HG03565 (cell line): Measurements from ENCODE around the gene AQP4.

Experiments
- ATAC-seq: cut with Tn5 transposase; IDR thresholded peaks from one replicate; pipeline ENCODE4 v1.9.1; 2021; ENCODE audit warnings: mild to moderate bottlenecking, moderate library complexity; ENCODE audit not compliant: unreplicated experiment

The AQP4 gene

GRCh38 chr18:26865557-26865956 is at the start of gene AQP4:
TSS of gene AQP4 (minus strand) at chr18:26865707. CDS start at chr18:26865689, 18 bp downstream.
- no peak for ATAC-seq

GRCh38 chr18:26911840-26912239 is 46.3 kb upstream of the AQP4 start:
- no peak for ATAC-seq

GRCh38 chr18:26909599-26910290 is 44.2 kb upstream of the AQP4 start:
- no peak for ATAC-seq

GRCh38 chr18:26908906-26909305 is 43.4 kb upstream of the AQP4 start:
- no peak for ATAC-seq

- no peak for ATAC-seq
Measured at GRCh38 chr18:26902291-26902690, 36.8 kb upstream of the AQP4 start.

GRCh38 chr18:26901020-26901419 is 35.5 kb upstream of the AQP4 start:
- no peak for ATAC-seq

GRCh38 chr18:26894426-26894825 is 28.9 kb upstream of the AQP4 start:
- no peak for ATAC-seq

GRCh38 chr18:26893996-26894395 is 28.5 kb upstream of the AQP4 start:
- ATAC-seq, result no peak

GRCh38 chr18:26888259-26888658 is 22.8 kb upstream of the AQP4 start:
- no peak for ATAC-seq

GRCh38 chr18:26875040-26875654 is 9.6 kb upstream of the AQP4 start:
- ATAC-seq, result no peak

- no peak for ATAC-seq
Measured at GRCh38 chr18:26874283-26874682, 8.8 kb upstream of the AQP4 start.

GRCh38 chr18:26869640-26870039 is 4.1 kb upstream of the AQP4 start:
- peak; percentile 70 for ATAC-seq

- ATAC-seq, result no peak
Measured at GRCh38 chr18:26868968-26869586, 3.6 kb upstream of the AQP4 start.

GRCh38 chr18:26867471-26867870 is 2.0 kb upstream of the AQP4 start:
- no peak for ATAC-seq

- no peak for ATAC-seq
Measured at GRCh38 chr18:26864658-26865057, 849 bp downstream of the AQP4 start.

GRCh38 chr18:26863921-26864497 is 1.5 kb downstream of the AQP4 start:
- ATAC-seq, result no peak

GRCh38 chr18:26863122-26863879 is 2.2 kb downstream of the AQP4 start:
- ATAC-seq, result no peak

- ATAC-seq, result no peak
Measured at GRCh38 chr18:26862084-26862483, 3.4 kb downstream of the AQP4 start.

GRCh38 chr18:26854292-26854881 is 11.1 kb downstream of the AQP4 start:
- no peak for ATAC-seq

- ATAC-seq, result no peak
Measured at GRCh38 chr18:26853401-26853800, 12.1 kb downstream of the AQP4 start.

GRCh38 chr18:26843760-26844159 is 21.7 kb downstream of the AQP4 start:
- no peak for ATAC-seq
